Activated T-helper 1 cell treated with anti-CD3 and anti-CD28 coated beads, Interleukin-2, amount 50 U/mL, for 16 hours (primary cell): ENCODE measurements around the gene HLA-E.
A peak's percentile ranks its signal among the peaks of the same experiment; 100 is the strongest.
"Not testable (repeated sequence)": the region's sequence is repeated elsewhere in the genome, so short reads cannot be mapped to it uniquely, and the experiment has no call there.

Source experiments
- DNase-seq, 2 donors: peaks; one replicate each; pipeline ENCODE4 v3.0.0-alpha.2; 2020; ENCODE audit warnings: low read depth in 1 of 2, low spot score in 1 of 2

Gene HLA-E

DNA sequence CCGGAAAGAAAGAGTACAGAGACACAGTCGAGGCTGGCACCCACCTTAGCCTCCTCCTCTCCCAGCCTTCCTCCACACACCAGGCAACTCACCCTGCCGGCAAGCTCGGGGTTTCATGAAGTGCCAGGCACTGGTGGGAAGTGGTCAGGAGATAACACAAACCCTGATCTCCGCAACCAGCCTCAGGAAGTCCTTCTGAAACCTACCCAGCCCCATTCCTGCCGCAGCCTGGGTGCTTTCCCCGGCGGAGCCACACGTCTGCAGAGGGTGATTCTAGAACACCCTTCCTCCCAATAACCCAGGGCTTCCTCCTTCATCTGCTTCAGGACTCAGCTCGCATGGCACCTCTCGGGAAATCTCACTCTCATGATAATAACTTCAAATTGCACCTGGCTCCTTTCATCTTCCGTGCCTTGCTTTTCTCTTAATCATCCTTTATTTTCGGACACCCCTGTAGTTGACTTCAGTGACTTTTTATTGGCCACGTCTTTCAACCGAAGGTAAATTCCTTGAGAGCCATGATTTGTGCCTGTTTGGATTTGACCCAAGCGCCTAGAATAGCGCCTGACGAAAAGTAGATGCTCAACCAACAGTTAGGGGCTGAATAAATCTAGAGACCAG lies 8.7 kb upstream of the HLA-E start:
- peak in 1 of 2 donors; percentile 46 for DNase-seq

DNA sequence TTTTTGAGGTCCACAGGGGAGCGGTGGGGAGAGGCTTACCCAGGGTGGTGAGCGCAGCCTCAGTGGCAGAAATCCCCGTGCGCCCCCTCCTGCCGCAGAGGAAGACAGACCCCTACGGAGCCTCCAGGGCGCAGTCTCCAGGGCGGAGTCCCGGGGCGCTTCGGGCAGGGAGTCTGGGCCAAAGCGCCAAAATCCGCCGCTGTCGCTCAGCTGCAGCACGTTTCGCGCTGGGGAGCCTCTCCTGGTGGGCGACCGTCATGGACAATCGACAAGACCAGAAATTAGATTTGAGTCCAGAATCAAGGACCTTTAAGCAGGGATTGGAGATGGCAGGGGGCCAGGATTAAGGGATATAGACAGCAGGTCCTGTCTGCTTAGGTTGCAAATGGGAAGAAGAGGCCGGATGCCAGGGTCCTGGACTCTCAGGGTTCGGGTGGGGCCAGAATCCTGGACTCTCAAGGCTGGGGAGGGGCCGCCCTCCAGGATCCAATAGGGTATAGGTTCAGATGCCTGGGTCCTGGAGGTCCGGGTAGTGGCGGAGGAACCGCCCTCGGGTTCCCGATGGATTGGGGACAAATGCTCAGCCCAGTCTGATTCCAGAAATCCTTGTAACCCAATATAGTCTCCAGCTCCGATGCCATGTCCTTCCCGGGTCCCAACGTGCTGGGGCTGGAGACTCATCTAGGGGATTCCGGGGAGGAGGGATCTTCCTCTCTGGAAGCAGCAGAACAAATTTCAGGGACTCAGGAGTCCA lies 7.9 kb upstream of the HLA-E start:
- no peak for DNase-seq

- DNase-seq, result peak; percentile 72 to 73
Observed at GRCh38 chr6:30481965-30482644, 7.2 kb upstream of the HLA-E start.

- DNase-seq, result no peak
Observed at GRCh38 chr6:30483677-30484279, 5.5 kb upstream of the HLA-E start.

DNA sequence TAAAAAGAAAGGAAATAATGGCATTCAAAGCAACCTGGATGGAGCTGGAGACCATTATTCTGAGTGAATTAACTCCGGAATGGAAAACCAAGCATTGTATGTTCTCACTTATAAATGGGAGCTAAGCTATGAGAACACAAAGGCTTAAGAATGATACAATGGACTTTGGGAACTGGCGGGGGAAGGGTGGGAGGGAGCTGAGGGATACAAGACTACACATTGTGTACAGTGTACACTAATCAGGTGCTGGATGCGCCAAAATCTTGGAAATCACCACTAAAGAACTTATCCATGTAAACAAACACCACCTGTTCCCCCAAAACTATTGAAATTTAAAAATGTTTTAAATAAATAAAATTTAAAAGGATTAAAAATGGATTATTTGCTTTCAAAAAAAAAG lies 4.1 kb upstream of the HLA-E start:
- DNase-seq, result no peak

GRCh38 chr6:30487926-30488325 lies 1.4 kb upstream of the HLA-E start:
- no peak for DNase-seq

DNA sequence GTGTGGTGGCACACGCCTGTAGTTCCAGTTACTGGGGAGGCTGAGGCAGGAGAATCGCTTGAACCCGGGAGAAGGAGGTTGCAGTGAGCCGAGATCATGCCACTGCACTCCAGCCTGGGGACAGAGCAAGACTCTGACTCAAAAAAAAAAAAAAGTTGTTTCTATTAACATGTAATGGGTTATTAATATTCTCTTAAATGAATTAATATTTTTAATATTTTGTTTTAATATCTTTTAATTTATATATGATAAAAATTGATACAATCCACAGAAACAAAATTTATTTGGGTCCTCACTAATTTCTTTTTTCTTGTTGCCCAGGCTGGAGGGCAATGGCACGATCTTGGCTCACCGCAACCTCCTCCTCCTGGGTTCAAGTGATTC lies 620 bp upstream of the HLA-E start:
- not testable (repeated sequence) for DNase-seq

- peak; percentile 71 to 76 for DNase-seq
Observed at GRCh38 chr6:30490026-30490876, 942 bp downstream of the HLA-E start.

- not testable (repeated sequence) for DNase-seq
Observed at GRCh38 chr6:30491291-30491953, 2.1 kb downstream of the HLA-E start.

GRCh38 chr6:30491991-30492952 lies 3.0 kb downstream of the HLA-E start:
- DNase-seq, result no peak

DNA sequence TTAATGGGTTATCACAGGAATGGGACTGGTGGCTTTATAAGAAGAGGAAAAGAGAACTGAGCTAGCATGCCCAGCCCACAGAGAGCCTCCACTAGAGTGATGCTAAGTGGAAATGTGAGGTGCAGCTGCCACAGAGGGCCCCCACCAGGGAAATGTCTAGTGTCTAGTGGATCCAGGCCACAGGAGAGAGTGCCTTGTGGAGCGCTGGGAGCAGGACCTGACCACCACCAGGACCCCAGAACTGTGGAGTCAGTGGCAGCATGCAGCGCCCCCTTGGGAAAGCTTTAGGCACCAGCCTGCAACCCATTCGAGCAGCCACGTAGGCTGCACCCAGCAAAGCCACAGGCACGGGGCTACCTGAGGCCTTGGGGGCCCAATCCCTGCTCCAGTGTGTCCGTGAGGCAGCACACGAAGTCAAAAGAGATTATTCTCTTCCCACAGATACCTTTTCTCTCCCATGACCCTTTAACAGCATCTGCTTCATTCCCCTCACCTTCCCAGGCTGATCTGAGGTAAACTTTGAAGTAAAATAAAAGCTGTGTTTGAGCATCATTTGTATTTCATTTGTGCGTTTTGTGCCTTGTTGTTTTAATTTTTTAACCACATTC lies 4.4 kb downstream of the HLA-E start:
- no peak for DNase-seq

GRCh38 chr6:30494291-30494861 lies 5.1 kb downstream of the HLA-E start:
- no peak for DNase-seq

DNA sequence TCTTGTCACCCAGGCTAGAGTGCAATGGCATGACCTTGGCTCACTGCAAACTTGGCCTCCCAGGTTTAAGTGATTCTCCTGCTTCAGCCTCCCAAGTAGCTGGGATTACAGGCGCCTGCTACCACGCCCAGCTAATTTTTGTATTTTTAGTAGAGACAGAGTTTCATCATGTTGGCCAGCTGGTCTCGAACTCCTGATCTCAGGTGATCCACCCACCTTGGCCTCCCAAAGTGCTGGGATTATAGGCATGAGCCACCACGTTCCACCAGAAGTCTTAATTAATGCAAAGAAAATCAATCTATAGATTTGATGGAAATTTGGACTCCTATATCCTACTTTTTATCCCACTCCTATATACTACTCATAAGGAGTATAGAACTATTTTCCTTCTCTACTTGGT lies 5.8 kb downstream of the HLA-E start:
- not testable (repeated sequence) for DNase-seq

- no peak for DNase-seq
Observed at GRCh38 chr6:30495993-30496392, 6.7 kb downstream of the HLA-E start.

DNA sequence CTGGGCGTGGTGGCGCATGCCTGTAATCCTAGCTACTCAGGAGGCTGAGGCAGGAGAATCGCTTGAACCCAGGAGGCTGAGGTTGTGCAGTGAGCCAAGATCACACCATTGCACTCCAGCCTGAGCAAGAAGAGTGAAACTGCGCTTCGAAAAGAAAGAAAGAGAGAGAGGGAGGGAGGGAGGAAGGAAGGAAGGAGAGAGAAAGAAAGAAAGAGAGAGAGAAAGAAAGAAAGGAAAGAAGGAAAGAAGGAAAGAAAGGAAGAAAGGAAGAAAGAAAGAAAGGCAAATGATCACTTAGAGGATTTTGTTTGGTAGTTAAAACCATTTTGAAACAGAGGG lies 7.9 kb downstream of the HLA-E start:
- DNase-seq, result not testable (repeated sequence)

DNA sequence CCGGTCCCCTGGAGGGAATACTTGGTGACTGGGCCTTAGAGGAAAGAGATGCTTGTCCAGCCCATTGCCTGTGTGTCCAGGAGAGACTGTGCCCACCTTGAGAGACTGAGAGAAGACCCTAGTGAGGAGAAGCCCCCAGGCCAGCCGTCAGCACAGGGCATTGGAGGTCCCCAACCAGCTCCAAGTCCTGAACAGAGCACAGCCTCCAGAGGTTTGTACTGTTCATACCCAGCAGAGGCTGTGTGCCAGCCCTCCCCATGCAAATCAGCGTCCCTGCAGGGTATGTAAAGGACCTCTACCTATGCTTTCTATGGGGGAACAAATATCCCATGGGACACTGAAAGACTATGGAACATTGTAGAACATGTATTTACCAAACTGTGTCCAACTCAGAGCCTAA lies 8.4 kb downstream of the HLA-E start:
- no peak for DNase-seq

DNA sequence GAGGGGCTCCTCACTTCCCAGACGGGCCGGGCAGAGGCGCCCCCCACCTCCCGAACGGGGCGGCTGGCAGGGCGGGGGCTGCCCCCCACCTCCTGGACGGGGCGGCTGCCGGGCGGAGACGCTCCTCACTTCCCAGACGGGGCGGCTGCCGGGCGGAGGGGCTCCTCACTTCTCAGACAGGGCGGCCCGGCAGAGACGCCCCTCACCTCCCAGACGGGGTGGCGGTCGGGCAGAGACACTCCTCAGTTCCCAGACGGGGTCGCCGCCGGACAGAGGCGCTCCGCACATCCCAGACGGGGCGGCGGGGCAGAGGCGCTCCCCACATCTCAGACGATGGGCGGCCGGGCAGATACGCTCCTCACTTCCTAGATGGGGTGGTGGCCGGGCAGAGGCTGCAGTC lies 9.4 kb downstream of the HLA-E start:
- not testable (repeated sequence) for DNase-seq
